ENCODE measurements around the gene ATP5F1B.

DNA sequence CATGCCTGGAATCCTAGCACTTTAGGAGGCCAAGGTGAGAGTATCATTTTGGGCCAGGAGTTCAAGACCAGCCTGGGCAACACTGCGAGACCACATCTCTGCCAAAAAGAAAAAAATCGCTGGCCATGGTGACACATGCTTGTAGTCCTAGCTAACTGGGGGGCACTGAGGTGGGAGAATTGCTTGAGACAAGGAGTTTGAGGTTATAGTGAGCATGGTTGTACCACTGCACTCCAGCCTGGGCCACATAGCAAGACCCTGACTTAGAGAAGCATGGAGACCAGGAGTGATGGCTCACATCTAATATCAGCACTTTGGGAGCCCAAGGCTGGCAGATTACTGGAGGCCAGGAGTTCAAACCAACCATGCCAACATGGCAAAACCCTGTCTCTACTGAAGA is 33.1 kb upstream of the ATP5F1B start:
- TF ChIP-seq, protein P1, sequence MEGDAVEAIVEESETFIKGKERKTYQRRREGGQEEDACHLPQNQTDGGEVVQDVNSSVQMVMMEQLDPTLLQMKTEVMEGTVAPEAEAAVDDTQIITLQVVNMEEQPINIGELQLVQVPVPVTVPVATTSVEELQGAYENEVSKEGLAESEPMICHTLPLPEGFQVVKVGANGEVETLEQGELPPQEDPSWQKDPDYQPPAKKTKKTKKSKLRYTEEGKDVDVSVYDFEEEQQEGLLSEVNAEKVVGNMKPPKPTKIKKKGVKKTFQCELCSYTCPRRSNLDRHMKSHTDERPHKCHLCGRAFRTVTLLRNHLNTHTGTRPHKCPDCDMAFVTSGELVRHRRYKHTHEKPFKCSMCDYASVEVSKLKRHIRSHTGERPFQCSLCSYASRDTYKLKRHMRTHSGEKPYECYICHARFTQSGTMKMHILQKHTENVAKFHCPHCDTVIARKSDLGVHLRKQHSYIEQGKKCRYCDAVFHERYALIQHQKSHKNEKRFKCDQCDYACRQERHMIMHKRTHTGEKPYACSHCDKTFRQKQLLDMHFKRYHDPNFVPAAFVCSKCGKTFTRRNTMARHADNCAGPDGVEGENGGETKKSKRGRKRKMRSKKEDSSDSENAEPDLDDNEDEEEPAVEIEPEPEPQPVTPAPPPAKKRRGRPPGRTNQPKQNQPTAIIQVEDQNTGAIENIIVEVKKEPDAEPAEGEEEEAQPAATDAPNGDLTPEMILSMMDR (IDR thresholded peaks at IDR 0.05 in 8 of 11, conservative IDR thresholded peaks at IDR 0.05 in 3 of 11) = no peak
- no peak for TF ChIP-seq POLR2AphosphoS5 (IDR thresholded peaks at IDR 0.05)

Measured in spleen (tissue), 7 donors.